ENCODE measurements around the gene SNAP29.

DNA sequence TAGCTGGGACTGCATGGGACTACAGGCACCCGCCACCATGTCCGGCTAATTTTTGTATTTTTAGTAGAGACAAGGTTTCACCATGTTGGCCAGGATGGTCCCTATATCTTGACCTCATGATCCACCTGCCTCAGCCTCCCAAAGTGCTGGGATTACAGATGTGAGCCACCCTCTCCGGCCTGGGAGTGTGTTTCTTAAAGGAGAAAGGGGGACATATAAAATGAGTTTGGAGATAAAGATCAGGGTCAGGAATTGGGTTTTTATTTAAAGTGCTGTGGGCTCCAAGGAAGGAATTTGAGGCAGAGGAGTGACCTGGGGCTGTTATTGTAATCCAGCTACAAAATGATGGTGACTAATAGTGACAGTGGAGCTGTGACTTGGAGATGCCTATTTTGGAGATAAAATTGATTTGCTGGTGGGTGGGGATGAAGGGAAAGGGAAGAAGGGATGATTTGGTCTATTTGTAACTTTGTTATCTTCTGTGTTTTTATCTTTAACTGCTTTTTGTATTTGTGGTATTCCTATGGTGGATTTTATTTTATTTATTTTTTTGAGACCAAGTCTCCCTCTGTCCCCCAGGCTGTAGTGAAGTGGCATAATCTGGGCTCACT is 63.4 kb downstream of the SNAP29 start:
- TF ChIP-seq, protein P1, sequence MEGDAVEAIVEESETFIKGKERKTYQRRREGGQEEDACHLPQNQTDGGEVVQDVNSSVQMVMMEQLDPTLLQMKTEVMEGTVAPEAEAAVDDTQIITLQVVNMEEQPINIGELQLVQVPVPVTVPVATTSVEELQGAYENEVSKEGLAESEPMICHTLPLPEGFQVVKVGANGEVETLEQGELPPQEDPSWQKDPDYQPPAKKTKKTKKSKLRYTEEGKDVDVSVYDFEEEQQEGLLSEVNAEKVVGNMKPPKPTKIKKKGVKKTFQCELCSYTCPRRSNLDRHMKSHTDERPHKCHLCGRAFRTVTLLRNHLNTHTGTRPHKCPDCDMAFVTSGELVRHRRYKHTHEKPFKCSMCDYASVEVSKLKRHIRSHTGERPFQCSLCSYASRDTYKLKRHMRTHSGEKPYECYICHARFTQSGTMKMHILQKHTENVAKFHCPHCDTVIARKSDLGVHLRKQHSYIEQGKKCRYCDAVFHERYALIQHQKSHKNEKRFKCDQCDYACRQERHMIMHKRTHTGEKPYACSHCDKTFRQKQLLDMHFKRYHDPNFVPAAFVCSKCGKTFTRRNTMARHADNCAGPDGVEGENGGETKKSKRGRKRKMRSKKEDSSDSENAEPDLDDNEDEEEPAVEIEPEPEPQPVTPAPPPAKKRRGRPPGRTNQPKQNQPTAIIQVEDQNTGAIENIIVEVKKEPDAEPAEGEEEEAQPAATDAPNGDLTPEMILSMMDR (IDR thresholded peaks at IDR 0.05): no peak
- TF ChIP-seq, protein P2, sequence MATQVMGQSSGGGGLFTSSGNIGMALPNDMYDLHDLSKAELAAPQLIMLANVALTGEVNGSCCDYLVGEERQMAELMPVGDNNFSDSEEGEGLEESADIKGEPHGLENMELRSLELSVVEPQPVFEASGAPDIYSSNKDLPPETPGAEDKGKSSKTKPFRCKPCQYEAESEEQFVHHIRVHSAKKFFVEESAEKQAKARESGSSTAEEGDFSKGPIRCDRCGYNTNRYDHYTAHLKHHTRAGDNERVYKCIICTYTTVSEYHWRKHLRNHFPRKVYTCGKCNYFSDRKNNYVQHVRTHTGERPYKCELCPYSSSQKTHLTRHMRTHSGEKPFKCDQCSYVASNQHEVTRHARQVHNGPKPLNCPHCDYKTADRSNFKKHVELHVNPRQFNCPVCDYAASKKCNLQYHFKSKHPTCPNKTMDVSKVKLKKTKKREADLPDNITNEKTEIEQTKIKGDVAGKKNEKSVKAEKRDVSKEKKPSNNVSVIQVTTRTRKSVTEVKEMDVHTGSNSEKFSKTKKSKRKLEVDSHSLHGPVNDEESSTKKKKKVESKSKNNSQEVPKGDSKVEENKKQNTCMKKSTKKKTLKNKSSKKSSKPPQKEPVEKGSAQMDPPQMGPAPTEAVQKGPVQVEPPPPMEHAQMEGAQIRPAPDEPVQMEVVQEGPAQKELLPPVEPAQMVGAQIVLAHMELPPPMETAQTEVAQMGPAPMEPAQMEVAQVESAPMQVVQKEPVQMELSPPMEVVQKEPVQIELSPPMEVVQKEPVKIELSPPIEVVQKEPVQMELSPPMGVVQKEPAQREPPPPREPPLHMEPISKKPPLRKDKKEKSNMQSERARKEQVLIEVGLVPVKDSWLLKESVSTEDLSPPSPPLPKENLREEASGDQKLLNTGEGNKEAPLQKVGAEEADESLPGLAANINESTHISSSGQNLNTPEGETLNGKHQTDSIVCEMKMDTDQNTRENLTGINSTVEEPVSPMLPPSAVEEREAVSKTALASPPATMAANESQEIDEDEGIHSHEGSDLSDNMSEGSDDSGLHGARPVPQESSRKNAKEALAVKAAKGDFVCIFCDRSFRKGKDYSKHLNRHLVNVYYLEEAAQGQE (IDR thresholded peaks at IDR 0.05; ENCODE audit: insufficient read depth in 1 of 2, low read depth in 2 of 2, low read length in 1 of 2): no peak
- no peak for TF ChIP-seq SIN3A (IDR thresholded peaks at IDR 0.05; ENCODE audit: borderline replicate concordance, insufficient read depth, low read depth, low read length)

All from Panc1 (cell line).